SK-N-SH (cell line): Measurements from ENCODE around the gene QSOX1.

Experiments
- ELF1 ChIP-seq: IDR thresholded peaks from 2 replicates; pipeline ENCODE4 v1.4.0; 2012
- RFX5 ChIP-seq: IDR thresholded peaks from 2 replicates; pipeline ENCODE4 v1.6.1; 2012; ENCODE audit warnings: mild to moderate bottlenecking, improper control_type of control experiment, low read length
- TCF12 ChIP-seq: IDR thresholded peaks from 2 replicates; pipeline ENCODE4 v1.4.0; 2012
- TEAD4 ChIP-seq: IDR thresholded peaks from 2 replicates; pipeline ENCODE4 v1.4.0; 2012; ENCODE audit warnings: mild to moderate bottlenecking, borderline replicate concordance; ENCODE audit not compliant: insufficient read depth
- TF ChIP-seq, protein P1 (sequence below): fragments of 150-350 bp; IDR thresholded peaks from 2 replicates; pipeline ENCODE4 v1.6.1; 2017; ENCODE audit warnings: antibody characterized with exemption, low read length, low read depth, borderline replicate concordance
- TF ChIP-seq, protein P2 (sequence below): fragments of 200-600 bp; sonication (generic); IDR thresholded peaks from 2 replicates; pipeline ENCODE4 v1.6.1; 2017; ENCODE audit warnings: antibody characterized with exemption, mild to moderate bottlenecking, moderate library complexity
- TF ChIP-seq, protein P3 (sequence below): IDR thresholded peaks from 2 replicates; pipeline ENCODE4 v1.6.1; 2012; ENCODE audit warnings: mild to moderate bottlenecking, low read depth, low read length, moderate library complexity
- TF ChIP-seq, protein P4 (sequence below): IDR thresholded peaks from 2 replicates; pipeline ENCODE4 v1.4.0; 2012; ENCODE audit warnings: low read depth

DNA sequence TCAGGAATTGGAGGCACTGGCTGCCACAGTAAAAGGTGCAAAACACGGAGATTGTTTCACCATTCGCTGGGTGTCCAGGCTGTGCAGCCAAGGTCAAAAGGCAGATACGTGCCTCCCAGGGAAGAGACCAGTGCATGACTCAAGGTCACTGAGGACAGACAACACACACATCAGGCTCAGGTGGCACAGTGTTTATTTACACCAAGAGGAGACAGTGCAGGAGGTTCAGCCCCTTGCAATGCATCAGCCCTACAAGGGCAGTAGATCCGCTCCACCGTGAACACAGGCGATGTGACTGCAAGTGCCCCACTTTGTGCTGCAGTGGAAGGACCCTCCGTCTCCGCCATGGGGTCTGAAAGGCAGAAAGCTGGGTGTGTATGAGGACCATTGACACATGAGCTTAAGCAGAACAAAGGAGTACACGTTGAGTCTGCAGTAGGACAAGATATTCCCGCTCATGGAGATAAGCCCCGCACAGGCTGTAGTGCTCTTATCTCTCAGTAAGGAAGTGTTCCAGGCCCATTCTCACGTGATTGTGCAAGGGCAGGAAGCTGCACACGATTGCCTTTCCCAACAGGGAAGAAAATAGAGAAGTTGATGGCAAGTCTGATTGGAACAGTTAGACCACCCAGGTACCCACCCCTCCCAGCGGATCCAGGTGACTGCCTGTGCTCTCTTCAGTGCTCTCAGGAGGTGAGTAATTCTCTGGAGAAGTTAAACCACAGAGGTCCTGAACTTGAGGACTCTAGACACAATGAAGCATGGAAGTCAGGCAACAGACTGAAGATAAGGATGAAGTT, 37.5 kb upstream of the QSOX1 start:
- TF ChIP-seq, protein P1, sequence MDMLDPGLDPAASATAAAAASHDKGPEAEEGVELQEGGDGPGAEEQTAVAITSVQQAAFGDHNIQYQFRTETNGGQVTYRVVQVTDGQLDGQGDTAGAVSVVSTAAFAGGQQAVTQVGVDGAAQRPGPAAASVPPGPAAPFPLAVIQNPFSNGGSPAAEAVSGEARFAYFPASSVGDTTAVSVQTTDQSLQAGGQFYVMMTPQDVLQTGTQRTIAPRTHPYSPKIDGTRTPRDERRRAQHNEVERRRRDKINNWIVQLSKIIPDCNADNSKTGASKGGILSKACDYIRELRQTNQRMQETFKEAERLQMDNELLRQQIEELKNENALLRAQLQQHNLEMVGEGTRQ: no peak
- TF ChIP-seq, protein P2, sequence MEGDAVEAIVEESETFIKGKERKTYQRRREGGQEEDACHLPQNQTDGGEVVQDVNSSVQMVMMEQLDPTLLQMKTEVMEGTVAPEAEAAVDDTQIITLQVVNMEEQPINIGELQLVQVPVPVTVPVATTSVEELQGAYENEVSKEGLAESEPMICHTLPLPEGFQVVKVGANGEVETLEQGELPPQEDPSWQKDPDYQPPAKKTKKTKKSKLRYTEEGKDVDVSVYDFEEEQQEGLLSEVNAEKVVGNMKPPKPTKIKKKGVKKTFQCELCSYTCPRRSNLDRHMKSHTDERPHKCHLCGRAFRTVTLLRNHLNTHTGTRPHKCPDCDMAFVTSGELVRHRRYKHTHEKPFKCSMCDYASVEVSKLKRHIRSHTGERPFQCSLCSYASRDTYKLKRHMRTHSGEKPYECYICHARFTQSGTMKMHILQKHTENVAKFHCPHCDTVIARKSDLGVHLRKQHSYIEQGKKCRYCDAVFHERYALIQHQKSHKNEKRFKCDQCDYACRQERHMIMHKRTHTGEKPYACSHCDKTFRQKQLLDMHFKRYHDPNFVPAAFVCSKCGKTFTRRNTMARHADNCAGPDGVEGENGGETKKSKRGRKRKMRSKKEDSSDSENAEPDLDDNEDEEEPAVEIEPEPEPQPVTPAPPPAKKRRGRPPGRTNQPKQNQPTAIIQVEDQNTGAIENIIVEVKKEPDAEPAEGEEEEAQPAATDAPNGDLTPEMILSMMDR: no peak
- no peak for TF ChIP-seq RFX5
- TF ChIP-seq TCF12: no peak
- TF ChIP-seq ELF1: no peak
- TF ChIP-seq TEAD4: no peak
- TF ChIP-seq, protein P3, sequence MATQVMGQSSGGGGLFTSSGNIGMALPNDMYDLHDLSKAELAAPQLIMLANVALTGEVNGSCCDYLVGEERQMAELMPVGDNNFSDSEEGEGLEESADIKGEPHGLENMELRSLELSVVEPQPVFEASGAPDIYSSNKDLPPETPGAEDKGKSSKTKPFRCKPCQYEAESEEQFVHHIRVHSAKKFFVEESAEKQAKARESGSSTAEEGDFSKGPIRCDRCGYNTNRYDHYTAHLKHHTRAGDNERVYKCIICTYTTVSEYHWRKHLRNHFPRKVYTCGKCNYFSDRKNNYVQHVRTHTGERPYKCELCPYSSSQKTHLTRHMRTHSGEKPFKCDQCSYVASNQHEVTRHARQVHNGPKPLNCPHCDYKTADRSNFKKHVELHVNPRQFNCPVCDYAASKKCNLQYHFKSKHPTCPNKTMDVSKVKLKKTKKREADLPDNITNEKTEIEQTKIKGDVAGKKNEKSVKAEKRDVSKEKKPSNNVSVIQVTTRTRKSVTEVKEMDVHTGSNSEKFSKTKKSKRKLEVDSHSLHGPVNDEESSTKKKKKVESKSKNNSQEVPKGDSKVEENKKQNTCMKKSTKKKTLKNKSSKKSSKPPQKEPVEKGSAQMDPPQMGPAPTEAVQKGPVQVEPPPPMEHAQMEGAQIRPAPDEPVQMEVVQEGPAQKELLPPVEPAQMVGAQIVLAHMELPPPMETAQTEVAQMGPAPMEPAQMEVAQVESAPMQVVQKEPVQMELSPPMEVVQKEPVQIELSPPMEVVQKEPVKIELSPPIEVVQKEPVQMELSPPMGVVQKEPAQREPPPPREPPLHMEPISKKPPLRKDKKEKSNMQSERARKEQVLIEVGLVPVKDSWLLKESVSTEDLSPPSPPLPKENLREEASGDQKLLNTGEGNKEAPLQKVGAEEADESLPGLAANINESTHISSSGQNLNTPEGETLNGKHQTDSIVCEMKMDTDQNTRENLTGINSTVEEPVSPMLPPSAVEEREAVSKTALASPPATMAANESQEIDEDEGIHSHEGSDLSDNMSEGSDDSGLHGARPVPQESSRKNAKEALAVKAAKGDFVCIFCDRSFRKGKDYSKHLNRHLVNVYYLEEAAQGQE: no peak
- TF ChIP-seq, protein P4, sequence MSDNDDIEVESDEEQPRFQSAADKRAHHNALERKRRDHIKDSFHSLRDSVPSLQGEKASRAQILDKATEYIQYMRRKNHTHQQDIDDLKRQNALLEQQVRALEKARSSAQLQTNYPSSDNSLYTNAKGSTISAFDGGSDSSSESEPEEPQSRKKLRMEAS: no peak
